Activated T-cell treated with anti-CD3 and anti-CD28 coated beads, Interleukin-2, amount 50 U/mL, for 24 hours (primary cell): Measurements from ENCODE around the gene GABRG3.

Experiments used
- DNase-seq: peaks from one replicate; pipeline ENCODE4 v3.0.0-alpha.2; 2020
- H3K27ac Mint-ChIP-seq: 2 replicates; pipeline ENCODE4 v1.8.0; 2020; ENCODE audit warnings: mild to moderate bottlenecking, mixed read lengths
- H3K27me3 Mint-ChIP-seq: 2 replicates; pipeline ENCODE4 v1.8.0; 2020; ENCODE audit warnings: mixed read lengths
- H3K36me3 Mint-ChIP-seq: 2 replicates; pipeline ENCODE4 v1.8.0; 2020; ENCODE audit warnings: low read depth, mixed read lengths
- H3K4me1 Mint-ChIP-seq: 2 replicates; pipeline ENCODE4 v1.8.0; 2020; ENCODE audit warnings: low read depth, mixed read lengths
- H3K4me3 Mint-ChIP-seq: 2 replicates; pipeline ENCODE4 v1.8.0; 2020; ENCODE audit warnings: mild to moderate bottlenecking, moderate library complexity, mixed read lengths
- H3K9me3 Mint-ChIP-seq: 2 replicates; pipeline ENCODE4 v1.8.0; 2020; ENCODE audit warnings: mixed read lengths

Gene GABRG3

DNA sequence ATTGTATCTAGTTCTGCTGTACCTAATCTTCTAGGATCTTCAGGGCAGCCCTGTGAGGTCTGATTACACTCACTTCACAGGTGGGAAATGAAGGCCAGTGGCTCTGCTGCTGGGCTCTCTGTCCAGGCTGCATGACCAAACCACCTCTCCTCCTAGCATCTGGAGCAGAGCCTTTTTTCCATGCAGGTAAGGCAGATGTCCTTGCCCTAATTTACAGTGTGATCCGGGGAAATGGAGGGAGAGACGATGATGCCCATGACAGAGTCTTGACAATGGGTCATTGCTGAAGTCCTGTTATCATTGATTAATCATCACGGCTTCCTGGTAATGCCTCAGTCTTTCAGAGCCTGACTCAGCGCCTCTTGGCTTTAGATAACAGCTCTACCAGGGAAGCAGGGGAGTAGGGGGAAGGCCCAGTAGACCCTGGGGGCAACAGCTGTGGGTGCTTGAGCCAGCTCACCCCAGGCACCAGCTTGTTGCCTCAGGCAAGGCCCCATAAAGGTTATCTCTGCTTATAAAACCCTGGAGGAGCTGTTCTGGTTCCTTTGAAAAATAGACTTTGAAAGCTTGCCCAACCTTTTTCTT lies 153.4 kb downstream of the GABRG3 start:
- Mint-ChIP-seq H3K4me3 (no peak overlapping the region), H3K27ac (no peak overlapping the region), H3K4me1 (no peaks in the 10 kb centered on the region), H3K9me3 (peaks cover 24% of the 10 kb centered on the region), H3K27me3 (no peaks in the 10 kb centered on the region), H3K36me3 (no peaks in the 10 kb centered on the region)
- no peak for DNase-seq

DNA sequence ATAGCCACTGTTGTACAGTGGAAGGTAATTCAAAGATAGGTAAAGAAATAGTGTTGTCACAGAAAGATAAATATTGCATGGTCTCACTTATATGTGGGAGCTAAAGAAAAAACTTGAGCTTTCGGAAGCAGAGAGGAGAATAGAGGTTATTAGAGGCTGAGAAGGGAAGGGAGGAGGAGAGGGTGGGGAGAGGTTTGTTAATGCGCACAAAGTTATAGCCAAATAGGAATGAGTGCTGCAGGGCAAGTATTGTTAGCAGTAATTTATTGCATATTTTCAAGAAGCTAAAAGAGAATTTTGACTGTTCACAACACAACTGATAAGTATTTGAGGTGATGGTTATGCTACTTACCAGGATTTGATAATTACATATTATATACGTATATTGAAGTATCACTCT lies 154.2 kb downstream of the GABRG3 start:
- H3K4me3 Mint-ChIP-seq = no peak overlapping the region
- H3K27ac Mint-ChIP-seq = no peak overlapping the region
- no peaks in the 10 kb centered on the region for H3K4me1 Mint-ChIP-seq
- DNase-seq = no peak
- H3K27me3 Mint-ChIP-seq = no peaks in the 10 kb centered on the region
- H3K9me3 Mint-ChIP-seq = peaks cover 24% of the 10 kb centered on the region
- no peaks in the 10 kb centered on the region for H3K36me3 Mint-ChIP-seq

DNA sequence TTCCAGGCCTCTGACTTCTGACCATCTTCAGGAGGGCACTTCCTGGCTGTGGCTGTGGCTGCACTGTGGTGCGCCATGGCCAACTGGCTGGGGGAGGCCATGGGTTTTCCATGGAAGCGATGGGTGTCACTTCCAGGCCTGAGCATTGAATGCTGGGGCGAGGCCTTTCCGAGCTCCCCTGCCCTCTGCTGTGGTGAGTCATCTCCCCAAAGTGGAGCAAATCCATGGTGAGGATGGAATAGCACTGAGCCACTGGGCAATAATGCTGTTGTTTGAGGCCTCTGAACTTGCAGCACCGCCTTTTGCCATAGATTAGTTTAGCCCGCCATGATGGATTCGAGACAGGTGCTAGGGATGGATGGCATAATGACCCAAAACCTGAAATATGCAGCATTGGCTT lies 155.5 kb downstream of the GABRG3 start:
- Mint-ChIP-seq H3K9me3 (peaks cover 28% of the 10 kb centered on the region), H3K27me3 (no peaks in the 10 kb centered on the region), H3K4me1 (no peaks in the 10 kb centered on the region), H3K36me3 (no peaks in the 10 kb centered on the region), H3K27ac (no peak overlapping the region), H3K4me3 (no peak overlapping the region)
- DNase-seq = no peak

DNA sequence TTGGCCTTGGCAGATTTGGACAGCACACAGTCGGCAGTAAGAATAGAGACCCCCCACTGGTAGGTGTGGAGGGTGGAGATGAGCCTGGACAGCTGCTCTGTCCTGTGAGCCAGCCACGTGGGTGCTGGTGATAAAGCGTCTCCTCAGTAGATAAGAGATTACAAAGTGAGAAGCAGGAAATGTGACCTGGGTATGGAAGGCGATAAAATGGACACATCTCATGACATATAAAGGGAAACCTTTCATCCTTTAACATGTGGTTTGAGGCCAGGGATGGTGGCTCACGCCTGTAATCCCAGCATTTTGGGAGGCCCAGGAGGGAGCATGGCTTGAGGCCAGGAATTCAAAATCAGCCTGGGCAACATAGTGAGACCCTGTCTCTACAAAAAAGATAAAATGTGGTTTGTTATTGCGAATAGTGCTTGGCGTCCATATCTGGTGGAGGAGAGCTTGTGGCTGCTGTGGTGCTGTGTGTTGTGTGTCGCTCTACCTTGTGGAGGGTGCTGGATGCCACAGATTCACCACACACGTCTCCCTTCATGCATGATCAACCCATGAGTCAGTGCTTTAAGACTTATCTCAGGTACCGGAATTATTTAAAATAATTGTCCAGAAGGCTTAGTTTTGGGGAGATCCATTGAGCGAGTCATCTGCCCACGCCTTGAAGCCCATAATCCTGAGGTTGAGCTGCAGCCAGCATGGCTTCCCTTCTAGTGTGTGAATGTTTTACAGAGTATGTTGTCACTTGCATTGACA lies 157.0 kb downstream of the GABRG3 start:
- no peak for DNase-seq
- H3K4me1 Mint-ChIP-seq = no peaks in the 10 kb centered on the region
- no peak overlapping the region for H3K27ac Mint-ChIP-seq
- H3K4me3 Mint-ChIP-seq = no peak overlapping the region
- no peaks in the 10 kb centered on the region for H3K36me3 Mint-ChIP-seq
- peaks cover 27% of the 10 kb centered on the region for H3K9me3 Mint-ChIP-seq
- H3K27me3 Mint-ChIP-seq = no peaks in the 10 kb centered on the region

DNA sequence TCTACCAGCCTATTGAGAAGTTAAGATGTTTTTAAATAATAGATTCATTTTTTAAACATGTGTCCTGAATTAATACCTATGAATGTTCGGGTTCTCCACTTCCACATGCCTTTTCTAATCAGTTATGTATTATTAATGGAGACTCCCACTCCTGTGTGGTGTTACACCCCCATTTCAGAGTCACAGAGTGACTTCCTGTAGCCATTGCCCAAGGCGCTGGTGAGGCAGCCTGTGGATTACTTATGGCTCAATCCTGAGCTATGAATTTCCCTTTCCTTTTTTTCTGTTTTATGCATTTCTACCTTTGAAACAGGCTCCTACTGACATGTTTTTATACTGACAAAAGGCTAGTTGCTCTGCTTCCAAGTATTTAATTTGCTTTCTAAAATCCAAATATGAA lies 162.3 kb downstream of the GABRG3 start:
- Mint-ChIP-seq H3K27me3 (no peaks in the 10 kb centered on the region), H3K36me3 (no peaks in the 10 kb centered on the region), H3K4me1 (no peaks in the 10 kb centered on the region), H3K9me3 (peaks cover 17% of the 10 kb centered on the region), H3K27ac (no peak overlapping the region), H3K4me3 (no peak overlapping the region)
- no peak for DNase-seq

DNA sequence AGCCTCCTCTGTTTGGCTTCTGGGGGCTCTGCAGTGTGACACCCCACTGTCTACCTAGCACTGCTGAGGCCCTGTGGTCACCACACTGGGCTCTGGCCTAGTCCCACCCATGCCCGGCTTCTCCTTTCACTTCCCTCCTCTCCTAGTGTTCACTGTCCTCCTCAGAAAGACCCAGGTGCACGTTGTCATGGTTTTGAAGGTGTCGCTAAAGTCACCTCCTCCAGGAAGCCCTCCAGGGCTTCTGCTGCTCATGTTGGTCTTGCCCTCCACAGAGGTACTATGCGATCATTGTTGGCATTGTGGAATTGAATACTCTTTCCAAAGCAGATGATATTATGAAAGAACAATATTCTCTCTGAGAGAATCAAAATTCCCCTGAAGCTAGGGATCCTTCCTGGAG lies 163.5 kb downstream of the GABRG3 start:
- no peak overlapping the region for H3K27ac Mint-ChIP-seq
- no peaks in the 10 kb centered on the region for H3K4me1 Mint-ChIP-seq
- no peaks in the 10 kb centered on the region for H3K27me3 Mint-ChIP-seq
- no peak overlapping the region for H3K4me3 Mint-ChIP-seq
- peaks cover 20% of the 10 kb centered on the region for H3K9me3 Mint-ChIP-seq
- DNase-seq = no peak
- H3K36me3 Mint-ChIP-seq = no peaks in the 10 kb centered on the region

DNA sequence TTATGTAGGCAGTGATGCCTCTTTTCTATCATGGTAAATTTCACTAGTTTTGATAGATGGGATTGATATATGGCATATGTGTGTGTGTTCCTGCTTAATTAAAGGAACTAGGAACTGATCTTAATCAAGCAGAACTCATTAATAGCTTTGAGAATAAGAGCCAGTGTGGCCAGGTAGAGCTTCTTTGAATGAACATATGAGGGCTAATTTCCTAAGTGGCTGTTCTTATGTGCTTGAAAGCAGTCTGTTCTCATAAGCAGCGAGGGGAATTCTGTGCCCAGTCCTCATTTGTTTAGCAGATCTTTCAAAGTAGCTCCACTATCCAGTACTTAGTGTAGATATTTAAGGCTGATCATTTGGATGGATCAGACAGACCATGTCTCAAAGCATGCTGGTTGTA lies 164.2 kb downstream of the GABRG3 start:
- Mint-ChIP-seq H3K27ac (no peak overlapping the region), H3K4me1 (no peaks in the 10 kb centered on the region), H3K4me3 (no peak overlapping the region), H3K36me3 (no peaks in the 10 kb centered on the region), H3K9me3 (peaks cover 20% of the 10 kb centered on the region), H3K27me3 (no peaks in the 10 kb centered on the region)
- DNase-seq = no peak

DNA sequence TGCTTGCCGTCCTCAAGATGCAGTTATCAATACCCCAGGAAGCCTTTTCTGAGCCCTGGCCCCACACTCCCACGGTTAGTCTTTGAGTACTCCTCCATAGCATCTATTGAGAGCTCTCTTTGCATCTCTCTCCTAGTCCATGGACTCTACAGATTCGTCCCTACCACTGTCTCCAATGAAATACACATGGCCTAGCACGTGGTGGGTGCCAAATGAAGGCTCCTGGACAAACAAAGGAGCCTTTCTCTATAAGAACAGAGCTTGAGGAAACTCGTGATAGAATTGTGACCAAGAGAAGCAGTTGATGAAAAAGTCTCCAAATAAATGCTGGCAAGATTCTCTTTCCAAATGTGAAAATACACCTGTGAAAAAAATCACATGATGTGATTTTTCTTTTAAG lies 166.1 kb downstream of the GABRG3 start:
- H3K4me3 Mint-ChIP-seq = no peak overlapping the region
- peaks cover 1% of the 10 kb centered on the region for H3K27me3 Mint-ChIP-seq
- peaks cover 14% of the 10 kb centered on the region for H3K9me3 Mint-ChIP-seq
- no peaks in the 10 kb centered on the region for H3K4me1 Mint-ChIP-seq
- H3K27ac Mint-ChIP-seq = no peak overlapping the region
- H3K36me3 Mint-ChIP-seq = no peaks in the 10 kb centered on the region
- DNase-seq = no peak

DNA sequence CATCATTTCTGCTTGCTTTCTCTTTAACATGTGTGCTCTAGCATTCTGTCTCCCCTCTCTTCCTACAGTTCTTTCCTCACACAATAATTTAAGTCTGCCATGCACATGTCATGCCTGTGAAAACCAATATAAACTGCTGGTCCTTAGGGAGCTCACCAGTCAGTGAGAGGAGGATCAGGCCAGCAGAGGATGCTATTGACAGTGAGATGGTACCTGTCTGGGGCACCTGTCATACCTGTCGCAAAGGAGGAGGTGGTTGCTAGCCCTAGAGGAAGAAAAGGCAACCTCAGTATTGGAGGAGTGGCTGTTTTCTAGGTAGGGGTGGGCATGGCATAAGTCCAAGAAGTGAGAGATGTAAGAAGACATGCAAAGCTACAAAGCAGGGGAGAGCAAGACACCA lies 194.6 kb downstream of the GABRG3 start:
- Mint-ChIP-seq H3K36me3 (no peaks in the 10 kb centered on the region), H3K4me1 (no peaks in the 10 kb centered on the region), H3K9me3 (peaks cover 9% of the 10 kb centered on the region), H3K4me3 (no peak overlapping the region), H3K27me3 (no peaks in the 10 kb centered on the region), H3K27ac (no peak overlapping the region)
- DNase-seq = no peak

DNA sequence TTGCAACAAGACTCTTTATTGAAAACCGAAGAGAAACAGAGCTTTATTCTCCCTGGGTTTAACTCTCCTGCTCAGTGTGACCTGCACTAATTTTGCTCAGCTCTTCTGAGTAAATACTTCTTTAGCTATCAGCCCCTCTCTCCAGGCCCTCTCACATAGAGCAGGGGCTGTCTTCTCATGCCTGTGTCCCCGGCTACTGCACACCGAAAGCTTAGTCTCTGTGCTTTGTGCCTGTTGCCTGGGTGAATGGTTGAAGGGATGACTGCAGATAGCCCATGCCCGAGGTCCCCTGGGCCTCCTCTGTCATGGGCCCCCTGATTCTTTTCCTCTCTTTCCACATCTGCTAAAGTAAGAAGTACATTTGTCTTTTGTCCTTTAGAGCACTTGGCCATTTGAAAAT lies 195.9 kb downstream of the GABRG3 start:
- Mint-ChIP-seq H3K4me1 (no peaks in the 10 kb centered on the region), H3K27ac (no peak overlapping the region), H3K4me3 (no peak overlapping the region), H3K9me3 (peaks cover 9% of the 10 kb centered on the region), H3K36me3 (no peaks in the 10 kb centered on the region), H3K27me3 (no peaks in the 10 kb centered on the region)
- no peak for DNase-seq

DNA sequence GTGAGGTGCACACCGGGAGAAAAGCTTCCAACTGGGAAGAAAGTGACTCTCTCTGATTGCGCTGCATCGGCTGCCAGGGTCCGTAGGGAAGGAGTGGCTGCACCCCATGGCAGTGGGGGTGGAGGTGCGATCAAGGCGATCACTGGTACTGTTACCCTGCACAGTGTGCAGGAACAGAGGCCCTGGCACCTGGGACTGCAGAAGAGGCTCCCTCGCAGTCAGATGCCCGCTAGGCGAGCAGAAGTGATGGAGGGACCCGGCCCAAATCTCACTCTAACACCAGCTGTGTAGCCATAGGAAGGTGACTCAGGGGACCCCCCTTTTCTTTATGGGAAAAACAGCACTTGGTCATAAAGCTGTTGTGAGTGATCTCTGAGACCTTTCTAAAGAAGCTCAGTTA lies 196.8 kb downstream of the GABRG3 start:
- DNase-seq = no peak
- no peak overlapping the region for H3K27ac Mint-ChIP-seq
- H3K9me3 Mint-ChIP-seq = peaks cover 11% of the 10 kb centered on the region
- H3K27me3 Mint-ChIP-seq = no peaks in the 10 kb centered on the region
- H3K4me3 Mint-ChIP-seq = no peak overlapping the region
- no peaks in the 10 kb centered on the region for H3K36me3 Mint-ChIP-seq
- no peaks in the 10 kb centered on the region for H3K4me1 Mint-ChIP-seq

DNA sequence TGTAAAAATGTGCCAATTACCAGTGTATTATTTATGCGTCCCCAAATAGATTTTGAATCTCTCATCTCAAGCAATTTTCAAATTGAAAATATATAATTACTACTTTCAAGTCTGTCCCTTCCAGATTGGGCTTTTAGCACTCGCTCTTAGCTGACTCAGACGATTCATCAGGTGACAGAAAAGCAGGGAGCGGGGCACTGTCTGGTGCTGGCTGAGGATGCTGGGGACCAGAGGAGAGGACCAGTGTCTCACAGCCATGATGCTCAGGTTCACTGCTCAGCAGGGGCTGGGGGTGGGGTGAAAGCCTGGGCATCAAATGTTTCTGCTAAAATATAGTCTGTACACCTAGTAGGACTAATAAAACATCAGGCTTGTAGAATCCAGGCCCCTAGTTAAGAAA lies 199.9 kb downstream of the GABRG3 start:
- no peaks in the 10 kb centered on the region for H3K36me3 Mint-ChIP-seq
- H3K4me3 Mint-ChIP-seq = no peak overlapping the region
- H3K4me1 Mint-ChIP-seq = no peaks in the 10 kb centered on the region
- H3K27me3 Mint-ChIP-seq = no peaks in the 10 kb centered on the region
- no peak overlapping the region for H3K27ac Mint-ChIP-seq
- no peak for DNase-seq
- H3K9me3 Mint-ChIP-seq = peaks cover 17% of the 10 kb centered on the region

DNA sequence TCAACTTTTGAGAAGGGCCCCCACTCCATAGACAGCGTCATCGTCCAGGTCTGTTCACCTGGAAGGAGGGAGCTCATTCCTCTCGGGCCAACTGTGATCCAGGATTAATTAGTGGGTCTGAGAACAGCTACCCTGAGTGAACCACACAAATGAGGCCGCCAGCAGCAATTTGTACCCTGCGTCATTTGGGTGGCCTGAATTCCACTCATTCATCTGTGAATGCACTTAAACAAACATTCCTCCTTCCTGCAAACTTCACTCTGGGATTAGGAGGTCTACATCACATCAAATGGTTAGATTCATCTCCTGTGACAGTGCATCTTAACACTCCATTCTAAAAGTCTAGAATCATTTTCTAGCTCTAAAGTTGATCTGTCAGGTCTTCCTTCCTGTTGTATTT lies 201.8 kb downstream of the GABRG3 start:
- H3K9me3 Mint-ChIP-seq = peaks cover 33% of the 10 kb centered on the region
- H3K4me3 Mint-ChIP-seq = no peak overlapping the region
- H3K36me3 Mint-ChIP-seq = no peaks in the 10 kb centered on the region
- no peak overlapping the region for H3K27ac Mint-ChIP-seq
- H3K27me3 Mint-ChIP-seq = no peaks in the 10 kb centered on the region
- DNase-seq = no peak
- no peaks in the 10 kb centered on the region for H3K4me1 Mint-ChIP-seq

DNA sequence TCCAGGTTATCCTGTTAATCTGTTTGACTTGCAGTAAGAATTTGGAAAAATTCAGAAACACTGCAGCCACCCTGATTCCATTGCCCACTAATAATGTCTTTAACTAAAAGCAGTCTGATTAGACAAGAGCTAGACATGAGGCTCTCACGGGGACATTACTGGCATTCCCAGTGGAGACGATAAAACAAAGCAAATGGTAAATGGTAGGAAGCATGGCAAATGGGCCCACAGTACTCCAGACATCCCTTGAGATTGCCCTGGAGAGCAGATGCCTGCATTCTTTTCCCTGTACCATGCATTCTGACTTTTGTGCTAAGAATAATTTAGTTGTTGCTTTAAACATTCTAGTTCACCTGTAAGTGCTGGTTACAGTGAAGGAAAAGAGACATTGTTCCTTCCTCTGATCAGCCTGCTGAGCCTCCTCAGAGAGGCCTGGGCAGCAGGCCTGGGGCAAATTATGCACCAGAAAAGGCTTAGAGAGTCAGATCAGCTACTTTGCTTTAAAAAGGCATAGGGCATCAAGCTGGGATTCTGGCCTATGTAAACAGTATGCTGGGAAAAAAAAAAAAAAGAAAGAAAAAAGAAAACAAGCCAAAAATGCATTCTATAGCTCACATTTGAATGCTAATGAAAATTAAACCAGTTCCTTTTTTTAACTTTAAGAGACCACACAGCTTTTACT lies 204.6 kb downstream of the GABRG3 start:
- H3K27ac Mint-ChIP-seq = no peak overlapping the region
- no peaks in the 10 kb centered on the region for H3K36me3 Mint-ChIP-seq
- H3K4me1 Mint-ChIP-seq = no peaks in the 10 kb centered on the region
- peaks cover 41% of the 10 kb centered on the region for H3K9me3 Mint-ChIP-seq
- no peak overlapping the region for H3K4me3 Mint-ChIP-seq
- no peak for DNase-seq
- no peaks in the 10 kb centered on the region for H3K27me3 Mint-ChIP-seq

- peaks cover 44% of the 10 kb centered on the region for H3K9me3 Mint-ChIP-seq
- H3K27ac Mint-ChIP-seq = no peak overlapping the region
- H3K27me3 Mint-ChIP-seq = no peaks in the 10 kb centered on the region
- no peak for DNase-seq
- no peaks in the 10 kb centered on the region for H3K4me1 Mint-ChIP-seq
- no peaks in the 10 kb centered on the region for H3K36me3 Mint-ChIP-seq
- H3K4me3 Mint-ChIP-seq = no peak overlapping the region
Measured at GRCh38 chr15:27176785-27177406, 205.9 kb downstream of the GABRG3 start.
